ENCODE data around the gene PCNX1.

- TF ChIP-seq CTCF (conservative IDR thresholded peaks at IDR 0.05; ENCODE audit: low read length) (no peak), EZH2phosphoT487 (IDR thresholded peaks at IDR 0.05; ENCODE audit: borderline replicate concordance) (no peak)
Observed at GRCh38 chr14:71119832-71120231, 212.6 kb downstream of the PCNX1 start.

Data from Loucy (cell line).